RWPE2 (cell line): Measurements from ENCODE around the gene DUOXA1.

Experiments
- ATAC-seq: fragments of 200-7000 bp; cut with Tn5 transposase; 3 replicates; pipeline ENCODE4 v1.9.1; 2021; ENCODE audit warnings: low read depth
- DNase-seq: peaks from one replicate; pipeline ENCODE4 v3.0.0-alpha.2; 2020; ENCODE audit warnings: low spot score
- H3K27ac ChIP-seq: fragments of 450-650 bp; 2 replicates; pipeline ENCODE4 v1.5.1; 2017; ENCODE audit warnings: mild to moderate bottlenecking; ENCODE audit not compliant: poor library complexity, severe bottlenecking
- H3K27me3 ChIP-seq: fragments of 250-450 bp; sonication (Bioruptor Pico); 2 replicates; pipeline ENCODE4 v1.5.1; 2021; ENCODE audit warnings: mild to moderate bottlenecking, moderate library complexity; ENCODE audit not compliant: insufficient read depth, poor library complexity, severe bottlenecking
- H3K36me3 ChIP-seq: fragments of 250-450 bp; sonication (Bioruptor Pico); 2 replicates; pipeline ENCODE4 v1.5.1; 2020; ENCODE audit warnings: low read depth, mild to moderate bottlenecking, moderate library complexity
- H3K4me1 ChIP-seq: fragments of 250-450 bp; sonication (Bioruptor Pico); 2 replicates; pipeline ENCODE4 v1.5.1; 2021; ENCODE audit warnings: mild to moderate bottlenecking, moderate library complexity; ENCODE audit not compliant: insufficient read depth, poor library complexity, severe bottlenecking
- H3K4me3 ChIP-seq: fragments of 250-450 bp; sonication (Bioruptor Pico); 2 replicates; pipeline ENCODE4 v1.5.1; 2021; ENCODE audit warnings: mild to moderate bottlenecking, moderate library complexity; ENCODE audit not compliant: severe bottlenecking
- H3K9me3 ChIP-seq: fragments of 250-450 bp; sonication (Bioruptor Pico); 2 replicates; pipeline ENCODE4 v1.5.1; 2021; ENCODE audit warnings: mild to moderate bottlenecking, moderate library complexity; ENCODE audit not compliant: severe bottlenecking
- CTCF ChIP-seq: fragments of 450-650 bp; IDR thresholded peaks from one replicate; pipeline ENCODE4 v1.5.1; 2017; ENCODE audit warnings: mild to moderate bottlenecking, moderate library complexity; ENCODE audit not compliant: poor library complexity, severe bottlenecking

The DUOXA1 gene

GRCh38 chr15:45089712-45090373 lies 39.8 kb downstream of the DUOXA1 start:
- no peak for ATAC-seq

GRCh38 chr15:45088801-45089711 lies 40.6 kb downstream of the DUOXA1 start:
- Histone ChIP-seq H3K36me3 (no peaks in the 10 kb centered on the region), H3K27me3 (peaks cover 14% of the 10 kb centered on the region), H3K9me3 (no peaks in the 10 kb centered on the region), H3K27ac (no peak overlapping the region), H3K4me3 (no peak overlapping the region), H3K4me1 (no peaks in the 10 kb centered on the region)
- no peak for ATAC-seq
- no peak for TF ChIP-seq CTCF
- no peak for DNase-seq

More at GRCh38 chr15:45089712-45090373, 39.8 kb downstream of the DUOXA1 start:
- Histone ChIP-seq H3K4me1 (no peaks in the 10 kb centered on the region), H3K27me3 (peaks cover 14% of the 10 kb centered on the region), H3K9me3 (no peaks in the 10 kb centered on the region), H3K36me3 (no peaks in the 10 kb centered on the region), H3K27ac (no peak overlapping the region), H3K4me3 (no peak overlapping the region)
- DNase-seq: no peak
- TF ChIP-seq CTCF: no peak

GRCh38 chr15:45087513-45087912 lies 42.2 kb downstream of the DUOXA1 start:
- Histone ChIP-seq H3K9me3 (no peaks in the 10 kb centered on the region), H3K27me3 (peaks cover 14% of the 10 kb centered on the region), H3K36me3 (no peaks in the 10 kb centered on the region), H3K4me1 (no peaks in the 10 kb centered on the region), H3K4me3 (no peak overlapping the region), H3K27ac (no peak overlapping the region)
- DNase-seq (peak; percentile 2), ATAC-seq (peak; percentile 35; the same call in 1 of the 3 replicates)
- TF ChIP-seq CTCF: peak; percentile 9

GRCh38 chr15:45084163-45084562 lies 45.5 kb downstream of the DUOXA1 start:
- Histone ChIP-seq H3K4me3 (no peak overlapping the region), H3K36me3 (no peaks in the 10 kb centered on the region), H3K9me3 (no peaks in the 10 kb centered on the region), H3K27me3 (peaks cover 7% of the 10 kb centered on the region), H3K4me1 (no peaks in the 10 kb centered on the region), H3K27ac (no peak overlapping the region)
- DNase-seq (no peak), ATAC-seq (no peak)
- no peak for TF ChIP-seq CTCF
